Measurements from ENCODE around the gene EXOC6B. TPM values are rescaled to one million over a fixed set of nuclear protein-coding genes. Genes with fewer than 3 reads are reported as not detected.
"Not testable (repeated sequence)": the region's sequence is repeated elsewhere in the genome, so short reads cannot be mapped to it uniquely, and the experiment has no call there.

Gene EXOC6B
- total and polyA plus RNA-seq, 8 donors, result 2.4 to 19.2 (median 11.3) TPM

DNA sequence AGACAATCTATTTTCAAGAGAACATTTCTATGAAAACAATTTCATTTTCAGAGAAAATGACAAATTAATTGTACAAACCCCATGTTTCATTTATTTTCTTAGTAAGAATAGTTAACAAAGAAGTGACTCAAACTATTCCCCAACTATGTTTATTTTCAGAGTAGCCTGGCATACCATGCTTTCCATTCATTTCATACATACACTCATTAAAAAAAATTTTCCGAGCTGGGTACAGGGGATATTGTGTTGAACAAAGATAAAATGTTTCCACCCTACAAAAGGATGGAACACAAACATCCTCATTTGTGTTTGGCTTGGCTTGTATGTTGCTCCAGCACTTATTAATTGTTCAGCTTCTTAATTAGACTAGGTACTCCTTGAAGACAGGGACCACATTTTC is 331.4 kb downstream of the EXOC6B start:
- ATAC-seq (no peak), FAIRE-seq (no peak), DNase-seq (no peak)
- 71 to 86% methylated on average over 1 of the region's 1 CpG for WGBS, 2 donors
- Histone ChIP-seq H3K9me3 (no peaks in the 10 kb centered on the region), H3K27ac (no peak overlapping the region), H3K4me3 (no peak overlapping the region), H3K27me3 (no peaks in the 10 kb centered on the region), H3K36me3 (no peaks in the 10 kb centered on the region), H3K4me1 (no peaks in the 10 kb centered on the region)
- intact Hi-C loops (cut with DNase I), result no loop called here
- TF ChIP-seq, protein P1, sequence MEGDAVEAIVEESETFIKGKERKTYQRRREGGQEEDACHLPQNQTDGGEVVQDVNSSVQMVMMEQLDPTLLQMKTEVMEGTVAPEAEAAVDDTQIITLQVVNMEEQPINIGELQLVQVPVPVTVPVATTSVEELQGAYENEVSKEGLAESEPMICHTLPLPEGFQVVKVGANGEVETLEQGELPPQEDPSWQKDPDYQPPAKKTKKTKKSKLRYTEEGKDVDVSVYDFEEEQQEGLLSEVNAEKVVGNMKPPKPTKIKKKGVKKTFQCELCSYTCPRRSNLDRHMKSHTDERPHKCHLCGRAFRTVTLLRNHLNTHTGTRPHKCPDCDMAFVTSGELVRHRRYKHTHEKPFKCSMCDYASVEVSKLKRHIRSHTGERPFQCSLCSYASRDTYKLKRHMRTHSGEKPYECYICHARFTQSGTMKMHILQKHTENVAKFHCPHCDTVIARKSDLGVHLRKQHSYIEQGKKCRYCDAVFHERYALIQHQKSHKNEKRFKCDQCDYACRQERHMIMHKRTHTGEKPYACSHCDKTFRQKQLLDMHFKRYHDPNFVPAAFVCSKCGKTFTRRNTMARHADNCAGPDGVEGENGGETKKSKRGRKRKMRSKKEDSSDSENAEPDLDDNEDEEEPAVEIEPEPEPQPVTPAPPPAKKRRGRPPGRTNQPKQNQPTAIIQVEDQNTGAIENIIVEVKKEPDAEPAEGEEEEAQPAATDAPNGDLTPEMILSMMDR (IDR thresholded peaks at IDR 0.05), result no peak

GRCh38 chr2:72484622-72485021 is 341.2 kb downstream of the EXOC6B start:
- not testable (repeated sequence) for ATAC-seq, FAIRE-seq
- WGBS, 2 donors, result 93 to 100% methylated on average over 1 of the region's 1 CpG

GRCh38 chr2:72483346-72483745 is 342.5 kb downstream of the EXOC6B start:
- TF ChIP-seq, protein P1 (IDR thresholded peaks at IDR 0.05), result no peak
- Histone ChIP-seq H3K27ac (no peak overlapping the region), H3K27me3 (no peaks in the 10 kb centered on the region), H3K36me3 (no peaks in the 10 kb centered on the region), H3K9me3 (no peaks in the 10 kb centered on the region), H3K4me3 (no peak overlapping the region), H3K4me1 (no peaks in the 10 kb centered on the region)
- no peak for FAIRE-seq
- no peak for DNase-seq
- ATAC-seq, result no peak
- 96 to 99% methylated on average over 2 of the region's 2 CpGs for WGBS, 2 donors
- intact Hi-C loops (cut with DNase I), result no loop called here

More at GRCh38 chr2:72484622-72485021, 341.2 kb downstream of the EXOC6B start:
- H3K36me3 ChIP-seq; H3K4me1 ChIP-seq; DNase-seq; intact Hi-C loops (cut with DNase I); H3K4me3 ChIP-seq; H3K27ac ChIP-seq; H3K27me3 ChIP-seq; H3K9me3 ChIP-seq: not testable (repeated sequence)

DNA sequence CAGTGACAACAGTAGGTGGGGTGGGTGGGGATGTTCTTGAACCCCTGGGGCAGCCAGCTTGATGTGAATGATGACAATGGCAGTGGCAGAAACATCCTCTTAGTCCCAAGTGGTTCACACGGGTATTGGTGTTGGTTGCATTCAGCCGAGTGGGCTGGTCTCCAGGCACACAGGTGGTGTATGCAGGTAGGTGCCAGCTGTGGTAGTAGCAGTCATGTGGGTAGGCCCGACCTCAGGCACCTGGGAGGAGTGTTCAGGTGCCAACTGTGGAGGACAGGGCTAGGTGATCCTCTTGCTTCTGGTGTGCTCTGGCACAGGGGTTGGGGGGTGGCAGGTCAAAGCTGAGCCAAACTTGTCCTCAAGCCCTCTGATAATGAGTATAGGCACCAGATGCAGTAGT is 350.6 kb downstream of the EXOC6B start:
- TF ChIP-seq, protein P1 (IDR thresholded peaks at IDR 0.05), result no peak
- intact Hi-C loops (cut with DNase I), result no loop called here
- Histone ChIP-seq H3K9me3 (no peaks in the 10 kb centered on the region), H3K4me3 (no peak overlapping the region), H3K27me3 (no peaks in the 10 kb centered on the region), H3K27ac (no peak overlapping the region), H3K4me1 (no peaks in the 10 kb centered on the region), H3K36me3 (no peaks in the 10 kb centered on the region)
- 94 to 100% methylated on average over 3 of the region's 3 CpGs for WGBS, 2 donors
- ATAC-seq (no peak), DNase-seq (no peak), FAIRE-seq (no peak)

GRCh38 chr2:72457801-72458516 is 367.9 kb downstream of the EXOC6B start:
- no peak overlapping the region for H3K4me3 ChIP-seq
- no peak for FAIRE-seq
- no peaks in the 10 kb centered on the region for H3K4me1 ChIP-seq
- no peak overlapping the region for H3K27ac ChIP-seq
- no peaks in the 10 kb centered on the region for H3K36me3 ChIP-seq
- intact Hi-C loops (cut with DNase I), result no loop called here
- TF ChIP-seq, protein P1 (IDR thresholded peaks at IDR 0.05), result no peak
- no peak for ATAC-seq
- WGBS, 2 donors, result 88 to 93% methylated on average over 6 of the region's 6 CpGs
- no peak for DNase-seq
- no peaks in the 10 kb centered on the region for H3K9me3 ChIP-seq
- no peaks in the 10 kb centered on the region for H3K27me3 ChIP-seq

Measured in pancreas (tissue), 10 donors.